Heart left ventricle (tissue), 16 donors: Measurements from ENCODE around the gene MCM3AP. TPM values are rescaled to one million over a fixed set of nuclear protein-coding genes. Genes with fewer than 3 reads are reported as not detected.

Experiments
- ATAC-seq, 4 donors: fragments of 200-7000 bp; cut with Tn5 transposase; one replicate each; pipeline ENCODE4 v1.9.1; 2020 to 2022; ENCODE audit warnings: moderate library complexity in 4 of 4, mild to moderate bottlenecking in 3 of 4, moderate number of reproducible peaks in 1 of 4
- DNase-seq, 5 donors: peaks; one replicate each; pipeline ENCODE4 v3.0.0-alpha.2; 2020
- H3K27ac ChIP-seq, 12 donors: fragments of 200-600 bp; sonication (generic) in 4 of 12; one replicate each; pipeline versions ENCODE4 v1.5.0 to v1.8.0; 2016 to 2022; ENCODE audit warnings: mild to moderate bottlenecking in 2 of 12
- H3K27me3 ChIP-seq, 9 donors: fragments of 200-600 bp; sonication (generic) in 2 of 9; one replicate each; pipeline versions ENCODE4 v1.5.1 to v1.8.0; 2016 to 2022; ENCODE audit warnings: mild to moderate bottlenecking in 3 of 9
- H3K36me3 ChIP-seq, 9 donors: fragments of 200-600 bp; sonication (generic) in 2 of 9; one replicate each; pipeline versions ENCODE4 v1.5.0 to v1.8.0; 2018 to 2022; ENCODE audit warnings: mild to moderate bottlenecking in 2 of 9
- H3K4me1 ChIP-seq, 12 donors: fragments of 200-600 bp; sonication (generic) in 4 of 12; one replicate each; pipeline versions ENCODE4 v1.5.0 to v1.8.0; 2016 to 2022; ENCODE audit warnings: mild to moderate bottlenecking in 3 of 12
- H3K4me3 ChIP-seq, 12 donors: fragments of 200-600 bp; sonication (generic) in 4 of 12; one replicate each; pipeline versions ENCODE4 v1.5.0 to v1.8.0; 2017 to 2022; ENCODE audit warnings: mild to moderate bottlenecking in 9 of 12, moderate library complexity in 4 of 12
- H3K9me3 ChIP-seq, 12 donors: fragments of 200-600 bp; sonication (generic) in 4 of 12; one replicate each; pipeline versions ENCODE4 v1.5.0 to v1.8.0; 2016 to 2022; ENCODE audit warnings: mild to moderate bottlenecking in 1 of 12
- POLR2A ChIP-seq, 2 donors: fragments of 450-650 bp; IDR thresholded peaks; one replicate each; pipeline ENCODE4 v1.6.1; 2017; ENCODE audit warnings: antibody characterized with exemption in 2 of 2, mild to moderate bottlenecking in 2 of 2, moderate library complexity in 2 of 2
- WGBS, 4 donors: extraction: QIAGEN DNeasy Blood & Tissue Kit in 2 of 4; methylation state at CpG; one replicate each; pipeline versions ENCODE4 v1.1.5 to v1.1.7; 2013 to 2018; 5-methylcytosine and 5-hydroxymethylcytosine counted together
- intact Hi-C, 10 donors: fragments of 100-400 bp; cut with DNase I; formaldehyde crosslinking; loops; one replicate each; pipeline versions ENCODE4 v1.11.1 to v1.14.2; 2022
- polyA plus RNA-seq, 2 donors: library from polyadenylated mRNA; stranded (reverse); fragments of 200-250 nt; gene quantifications; one replicate each; pipeline ENCODE4 v1.2.3, GENCODE V29; 2013
- total RNA-seq, 9 donors: library from RNA; depleted of rRNA in 2 of 9; stranded (reverse); fragments of >200 nt in 2 of 9; fragmentation: NEBNext Ultra II Directional in 3 of 9; extraction: Animal tissue kit (Norgen Biotek cat#: 25700) in 3 of 9; gene quantifications; one replicate each; pipeline versions ENCODE4 v1.1.0 to v1.2.4, GENCODE V29; 2016 to 2023
- TF ChIP-seq, protein P1 (sequence below), 12 donors: fragments of 200-600 bp; sonication (generic) in 4 of 12; IDR thresholded peaks; one replicate each; pipeline versions ENCODE4 v1.5.0 to v1.8.0; 2018 to 2022; ENCODE audit warnings: antibody characterized with exemption in 12 of 12, mild to moderate bottlenecking in 5 of 12
- donor health status: ischemic (EF 13 %, LVEDD 7.1; RV severe dilation, severe dysfunction).
- donor health status: healthy with polysubstance abuse.
- donor health status: DM: no; HTN: yes; CAD: no.
- donor health status: DM: no; HTN: no; CAD: no.
- donor health status: ischemic (EF 25% LVEDD 6.9; RV normal size, moderate dysfunction).
- donor health status: ischemic (EF 25% LVEDD 5.7; RV mildly dilated, moderate dysfunction).
- donor health status: healthy.
- donor health status: DM: yes; HTN: yes; CAD: no.
- donor health status: ischemic (EF 35%, LVEDD 5.7; RV mildly dilated, moderate dysfunction).
- donor health status: nonischemic (EF 11% LVEDD 7.7; RV severe dilation, severe dysfunction).
- donor health status: DM: yes; HTN: yes; CAD: no.
- donor health status: PGD.
- donor health status: ischemic (EF 29% LVEDD 5.4; RV normal size, mild dysfunction).
- donor health status: nonischemic (EF 23%, LVEDD 6.1; RV moderate dilation, normal function).

Gene MCM3AP
- total and polyA plus RNA-seq, 11 donors, result 24.5 to 69.8 (median 55.3) TPM

DNA sequence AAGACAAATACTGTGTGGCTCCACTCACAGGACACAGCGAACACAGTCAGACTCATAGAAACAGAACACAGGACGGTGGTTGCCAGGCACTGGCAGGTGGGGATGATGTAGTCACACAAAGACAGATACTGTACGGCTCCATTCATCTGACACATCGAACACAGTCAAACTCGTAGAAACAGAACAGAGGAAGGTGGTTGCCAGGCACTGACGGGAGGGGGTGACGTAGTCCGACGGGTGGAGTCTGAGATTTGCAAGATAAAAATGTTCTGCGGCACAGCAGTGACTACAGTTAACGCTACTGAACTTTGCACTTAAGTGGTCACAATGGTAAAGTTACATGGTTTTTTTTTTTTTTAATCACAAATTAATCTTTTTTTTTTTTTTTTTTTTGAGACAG, 19.5 kb upstream of the MCM3AP start:
- intact Hi-C loops, result no loop called here
- no peaks in the 10 kb centered on the region for H3K4me1 ChIP-seq
- peaks cover 0 to 16% (median 0%) of the 10 kb centered on the region in 9 donors for H3K36me3 ChIP-seq
- H3K27ac ChIP-seq, result no peak overlapping the region
- TF ChIP-seq, protein P1, sequence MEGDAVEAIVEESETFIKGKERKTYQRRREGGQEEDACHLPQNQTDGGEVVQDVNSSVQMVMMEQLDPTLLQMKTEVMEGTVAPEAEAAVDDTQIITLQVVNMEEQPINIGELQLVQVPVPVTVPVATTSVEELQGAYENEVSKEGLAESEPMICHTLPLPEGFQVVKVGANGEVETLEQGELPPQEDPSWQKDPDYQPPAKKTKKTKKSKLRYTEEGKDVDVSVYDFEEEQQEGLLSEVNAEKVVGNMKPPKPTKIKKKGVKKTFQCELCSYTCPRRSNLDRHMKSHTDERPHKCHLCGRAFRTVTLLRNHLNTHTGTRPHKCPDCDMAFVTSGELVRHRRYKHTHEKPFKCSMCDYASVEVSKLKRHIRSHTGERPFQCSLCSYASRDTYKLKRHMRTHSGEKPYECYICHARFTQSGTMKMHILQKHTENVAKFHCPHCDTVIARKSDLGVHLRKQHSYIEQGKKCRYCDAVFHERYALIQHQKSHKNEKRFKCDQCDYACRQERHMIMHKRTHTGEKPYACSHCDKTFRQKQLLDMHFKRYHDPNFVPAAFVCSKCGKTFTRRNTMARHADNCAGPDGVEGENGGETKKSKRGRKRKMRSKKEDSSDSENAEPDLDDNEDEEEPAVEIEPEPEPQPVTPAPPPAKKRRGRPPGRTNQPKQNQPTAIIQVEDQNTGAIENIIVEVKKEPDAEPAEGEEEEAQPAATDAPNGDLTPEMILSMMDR (IDR thresholded peaks at IDR 0.05), result no peak
- no peak for TF ChIP-seq POLR2A (IDR thresholded peaks at IDR 0.05)
- 94 to 96% (median 95%) methylated on average over 11 of the region's 11 CpGs for WGBS, 4 donors
- no peak overlapping the region for H3K4me3 ChIP-seq
- no peaks in the 10 kb centered on the region for H3K9me3 ChIP-seq
- ATAC-seq, result no peak
- no peaks in the 10 kb centered on the region for H3K27me3 ChIP-seq
- DNase-seq, result no peak

DNA sequence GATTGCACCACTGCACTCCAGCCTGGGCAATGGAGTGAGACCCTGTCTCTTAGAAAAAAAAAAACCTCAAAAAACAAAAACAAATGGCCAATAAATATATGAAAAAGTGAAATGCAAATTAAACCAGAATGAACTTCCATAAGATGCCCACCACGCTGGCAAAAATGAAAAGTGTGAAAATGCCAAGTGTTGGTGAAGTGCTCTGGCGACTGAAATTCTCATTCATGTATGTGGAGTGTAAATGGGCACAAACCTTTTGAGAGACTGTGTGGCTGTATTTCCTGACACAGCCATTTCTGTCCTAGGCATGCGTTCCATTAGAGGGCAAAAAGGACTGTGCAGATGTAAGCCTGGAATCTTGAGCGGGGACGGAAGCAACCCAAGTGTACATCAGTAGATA, 19.0 kb upstream of the MCM3AP start:
- H3K4me3 ChIP-seq, result no peak overlapping the region
- DNase-seq, result no peak
- ATAC-seq, result no peak
- no peaks in the 10 kb centered on the region for H3K4me1 ChIP-seq
- intact Hi-C loops, result no loop called here
- no peaks in the 10 kb centered on the region for H3K9me3 ChIP-seq
- TF ChIP-seq, protein P1 (IDR thresholded peaks at IDR 0.05), result no peak
- no peak for TF ChIP-seq POLR2A (IDR thresholded peaks at IDR 0.05)
- H3K27ac ChIP-seq, result no peak overlapping the region
- peaks cover 0 to 16% (median 0%) of the 10 kb centered on the region in 9 donors for H3K36me3 ChIP-seq
- 89 to 92% (median 91%) methylated on average over 5 of the region's 5 CpGs for WGBS, 4 donors
- no peaks in the 10 kb centered on the region for H3K27me3 ChIP-seq

DNA sequence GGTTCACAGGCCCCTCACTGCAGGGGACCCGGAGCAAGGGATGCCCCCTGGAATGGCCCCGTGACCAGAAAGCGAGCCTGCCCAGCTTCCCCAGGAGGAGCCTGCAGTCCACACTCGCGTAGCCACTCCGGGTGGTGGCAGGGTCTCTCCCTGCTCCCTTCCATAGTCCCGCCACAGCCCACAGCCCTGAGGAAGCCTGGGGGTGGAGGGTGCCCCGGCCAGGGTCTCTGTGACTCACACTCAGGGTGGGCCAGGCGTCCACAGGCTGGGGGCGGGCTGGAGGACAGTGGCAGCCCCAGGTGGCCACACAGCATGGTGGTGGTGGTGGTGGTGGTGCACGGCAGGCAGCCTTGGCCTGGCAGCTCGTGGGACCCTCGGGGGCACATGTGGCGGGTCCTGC, 16.3 kb upstream of the MCM3AP start:
- H3K4me3 ChIP-seq, result no peak overlapping the region
- 91 to 96% (median 93%) methylated on average over 9 to 14 of the region's 14 CpGs for WGBS, 4 donors
- H3K4me1 ChIP-seq, result peaks cover 0 to 18% (median 11%) of the 10 kb centered on the region in 12 donors
- no peak for DNase-seq
- intact Hi-C loops, result no loop called here
- peaks cover 0 to 16% (median 0%) of the 10 kb centered on the region in 9 donors for H3K36me3 ChIP-seq
- no peaks in the 10 kb centered on the region for H3K9me3 ChIP-seq
- ATAC-seq, result no peak
- no peak for TF ChIP-seq POLR2A (IDR thresholded peaks at IDR 0.05)
- TF ChIP-seq, protein P1 (IDR thresholded peaks at IDR 0.05), result no peak
- H3K27ac ChIP-seq, result no peak overlapping the region
- peaks cover 0 to 5% (median 0%) of the 10 kb centered on the region in 9 donors for H3K27me3 ChIP-seq

DNA sequence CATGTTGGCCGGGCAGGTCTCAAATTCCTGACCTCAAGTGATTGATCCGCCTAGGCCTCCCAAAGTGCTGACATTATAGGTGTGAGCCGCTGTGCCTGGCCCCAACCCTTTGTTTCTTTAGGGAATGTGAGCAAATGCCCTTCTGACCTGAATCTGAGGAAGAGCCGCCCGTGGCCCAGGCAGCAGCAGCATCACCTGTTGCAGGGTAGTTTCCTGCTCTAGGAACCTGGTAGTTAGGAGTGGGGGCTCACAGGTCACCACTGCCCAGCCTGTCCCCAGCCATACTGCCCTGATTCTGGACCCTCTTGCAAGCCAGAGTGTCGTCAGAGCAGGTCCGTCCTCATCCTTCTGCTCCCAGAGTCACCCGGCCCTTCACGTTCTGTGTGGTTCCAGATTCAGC, 13.8 kb upstream of the MCM3AP start:
- intact Hi-C loops, result no loop called here
- DNase-seq, result no peak
- 86 to 93% (median 89%) methylated on average over 7 to 9 of the region's 9 CpGs for WGBS, 4 donors

More for the DNA sequence above, 13.8 kb upstream of the MCM3AP start:
- no peak for TF ChIP-seq POLR2A (IDR thresholded peaks at IDR 0.05)
- TF ChIP-seq, protein P1 (IDR thresholded peaks at IDR 0.05), result no peak
- H3K4me3 ChIP-seq, result no peak overlapping the region
- H3K27me3 ChIP-seq, result peaks cover 0 to 5% (median 0%) of the 10 kb centered on the region in 9 donors
- no peak overlapping the region for H3K27ac ChIP-seq
- H3K36me3 ChIP-seq, result peaks cover 0 to 10% (median 0%) of the 10 kb centered on the region in 9 donors
- no peaks in the 10 kb centered on the region for H3K9me3 ChIP-seq
- no peak for ATAC-seq
- H3K4me1 ChIP-seq, result peaks cover 0 to 36% (median 26%) of the 10 kb centered on the region in 12 donors
